HG03097 (cell line): ENCODE measurements around the gene VIT.

Source experiments
- ATAC-seq: cut with Tn5 transposase; IDR thresholded peaks from one replicate; pipeline ENCODE4 v1.9.1; 2021; ENCODE audit not compliant: unreplicated experiment, low FRiP score

The VIT gene

GRCh38 chr2:36696533-36696932 lies at the start of gene VIT:
Gene VIT (plus strand): TSS chr2:36696707. CDS start chr2:36716371, 19,664 bp downstream.
- no peak for ATAC-seq

GRCh38 chr2:36650031-36650829 lies 46.3 kb upstream of the VIT start:
- ATAC-seq, result peak; percentile 83

- no peak for ATAC-seq
Measured at GRCh38 chr2:36653155-36653554, 43.4 kb upstream of the VIT start.

GRCh38 chr2:36653967-36654694 lies 42.4 kb upstream of the VIT start:
- no peak for ATAC-seq

GRCh38 chr2:36655453-36655852 lies 41.1 kb upstream of the VIT start:
- no peak for ATAC-seq

GRCh38 chr2:36657703-36658102 lies 38.8 kb upstream of the VIT start:
- no peak for ATAC-seq

GRCh38 chr2:36658277-36658748 lies 38.2 kb upstream of the VIT start:
- ATAC-seq, result no peak

- no peak for ATAC-seq
Measured at GRCh38 chr2:36659218-36659617, 37.3 kb upstream of the VIT start.

GRCh38 chr2:36659872-36660312 lies 36.6 kb upstream of the VIT start:
- ATAC-seq, result no peak

- ATAC-seq, result no peak
Measured at GRCh38 chr2:36662638-36663037, 33.9 kb upstream of the VIT start.

GRCh38 chr2:36663295-36663694 lies 33.2 kb upstream of the VIT start:
- ATAC-seq, result no peak

GRCh38 chr2:36663851-36664695 lies 32.4 kb upstream of the VIT start:
- ATAC-seq, result peak; percentile 77

- no peak for ATAC-seq
Measured at GRCh38 chr2:36664696-36665076, 31.8 kb upstream of the VIT start.

GRCh38 chr2:36667931-36668330 lies 28.6 kb upstream of the VIT start:
- no peak for ATAC-seq

- no peak for ATAC-seq
Measured at GRCh38 chr2:36670881-36671595, 25.5 kb upstream of the VIT start.

- no peak for ATAC-seq
Measured at GRCh38 chr2:36671731-36672130, 24.8 kb upstream of the VIT start.

- no peak for ATAC-seq
Measured at GRCh38 chr2:36672199-36672598, 24.3 kb upstream of the VIT start.

GRCh38 chr2:36675579-36676282 lies 20.8 kb upstream of the VIT start:
- ATAC-seq, result no peak

- ATAC-seq, result no peak
Measured at GRCh38 chr2:36676364-36676763, 20.1 kb upstream of the VIT start.

GRCh38 chr2:36677386-36677785 lies 19.1 kb upstream of the VIT start:
- no peak for ATAC-seq
